C4-2B (cell line): ENCODE results near the gene NXPE4.

Experiments
- ZFX ChIP-seq: fragments of 450-650 bp; IDR thresholded peaks from 2 replicates; pipeline ENCODE4 v1.6.1; 2017
- TF ChIP-seq, protein P1 (sequence below): fragments of 450-650 bp; conservative IDR thresholded peaks from 2 replicates; pipeline ENCODE4 v1.5.1; 2017; ENCODE audit warnings: mild to moderate bottlenecking

DNA sequence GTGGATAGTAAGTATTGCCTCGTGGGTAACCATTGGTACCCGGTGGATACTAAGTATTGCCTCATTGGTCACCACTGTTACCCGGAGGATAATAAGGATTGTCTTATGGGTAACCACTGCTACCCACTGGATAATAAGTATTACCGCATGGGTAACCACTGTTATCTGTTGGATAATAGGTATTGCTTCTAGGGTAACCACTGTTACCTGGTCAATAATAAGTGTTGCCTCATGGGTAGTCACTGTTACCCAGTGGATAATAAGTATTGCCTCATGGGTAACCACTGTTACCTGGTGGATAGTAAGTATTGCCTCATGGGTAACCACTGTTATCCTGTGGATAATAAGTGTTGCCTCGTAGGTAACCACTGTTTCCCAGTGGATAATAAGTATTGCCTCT is 22.6 kb upstream of the NXPE4 start:
- TF ChIP-seq ZFX, result no peak
- TF ChIP-seq, protein P1, sequence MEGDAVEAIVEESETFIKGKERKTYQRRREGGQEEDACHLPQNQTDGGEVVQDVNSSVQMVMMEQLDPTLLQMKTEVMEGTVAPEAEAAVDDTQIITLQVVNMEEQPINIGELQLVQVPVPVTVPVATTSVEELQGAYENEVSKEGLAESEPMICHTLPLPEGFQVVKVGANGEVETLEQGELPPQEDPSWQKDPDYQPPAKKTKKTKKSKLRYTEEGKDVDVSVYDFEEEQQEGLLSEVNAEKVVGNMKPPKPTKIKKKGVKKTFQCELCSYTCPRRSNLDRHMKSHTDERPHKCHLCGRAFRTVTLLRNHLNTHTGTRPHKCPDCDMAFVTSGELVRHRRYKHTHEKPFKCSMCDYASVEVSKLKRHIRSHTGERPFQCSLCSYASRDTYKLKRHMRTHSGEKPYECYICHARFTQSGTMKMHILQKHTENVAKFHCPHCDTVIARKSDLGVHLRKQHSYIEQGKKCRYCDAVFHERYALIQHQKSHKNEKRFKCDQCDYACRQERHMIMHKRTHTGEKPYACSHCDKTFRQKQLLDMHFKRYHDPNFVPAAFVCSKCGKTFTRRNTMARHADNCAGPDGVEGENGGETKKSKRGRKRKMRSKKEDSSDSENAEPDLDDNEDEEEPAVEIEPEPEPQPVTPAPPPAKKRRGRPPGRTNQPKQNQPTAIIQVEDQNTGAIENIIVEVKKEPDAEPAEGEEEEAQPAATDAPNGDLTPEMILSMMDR, result no peak
